Measurements from ENCODE around the gene AP4B1.

GRCh38 chr1:113942527-113942926, 37.9 kb upstream of the AP4B1 start:
- TF ChIP-seq CTCF (IDR thresholded peaks at IDR 0.05; ENCODE audit: borderline replicate concordance, extremely low read depth, low read length, poor library complexity, severe bottlenecking) (no peak), EZH2 (IDR thresholded peaks at IDR 0.05; ENCODE audit: borderline replicate concordance, low read depth, low read length, severe bottlenecking) (no peak)

All from DND-41 (cell line).